Activated CD8-positive, alpha-beta memory T cell treated with anti-CD3 and anti-CD28 coated beads, Interleukin-2, amount 50 U/mL, for 1 hour (primary cell): ENCODE results near the gene DCAF5.

Experiments
- DNase-seq: peaks from one replicate; pipeline ENCODE4 v3.0.0-alpha.2; 2020; ENCODE audit errors: extremely low read depth

The DCAF5 gene

GRCh38 chr14:69149461-69150244, 3.3 kb downstream of the DCAF5 start:
- no peak for DNase-seq

DNA sequence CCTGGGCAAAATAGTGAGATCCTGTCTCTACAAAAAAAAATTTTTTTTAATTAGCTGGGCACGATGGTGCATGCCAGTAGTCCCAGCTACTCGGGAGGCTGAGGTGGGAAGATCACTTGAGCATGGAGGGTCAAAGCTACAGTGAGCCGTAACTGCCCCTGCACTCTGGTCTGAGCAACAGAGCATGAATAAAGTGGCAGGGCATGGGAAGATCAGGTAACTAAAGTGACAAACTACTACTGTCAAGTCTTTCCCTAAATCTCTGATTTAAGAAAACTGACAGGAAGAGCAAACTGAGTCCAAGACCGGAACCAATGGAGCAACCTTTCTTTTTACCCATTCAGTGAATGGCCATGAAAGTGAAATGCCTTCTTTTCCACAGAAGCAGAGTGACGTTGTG, 10.8 kb downstream of the DCAF5 start:
- DNase-seq: no peak

- DNase-seq: no peak
Measured at GRCh38 chr14:69141550-69141949, 11.4 kb downstream of the DCAF5 start.

DNA sequence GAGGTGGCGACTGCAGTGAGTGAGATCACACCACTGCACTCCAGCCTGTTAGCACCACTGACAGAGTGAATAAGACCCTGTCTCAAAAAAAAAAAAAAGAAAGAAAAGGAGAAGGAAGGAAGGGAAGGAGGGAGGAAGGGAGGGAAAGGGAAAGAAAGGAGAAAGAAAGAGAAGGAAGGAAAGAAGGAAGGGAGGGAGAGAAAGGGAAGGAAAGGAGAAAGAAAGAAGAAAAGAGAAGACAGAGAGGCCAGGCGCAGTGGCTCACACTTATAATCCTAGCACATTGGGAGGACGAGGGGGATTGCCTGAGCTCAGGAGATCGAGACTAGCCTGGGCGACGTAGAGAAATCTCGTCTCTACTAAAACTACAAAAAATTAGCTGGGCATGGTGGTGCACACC, 13.2 kb downstream of the DCAF5 start:
- DNase-seq: no peak

- DNase-seq: no peak
Measured at GRCh38 chr14:69137843-69138535, 14.9 kb downstream of the DCAF5 start.

DNA sequence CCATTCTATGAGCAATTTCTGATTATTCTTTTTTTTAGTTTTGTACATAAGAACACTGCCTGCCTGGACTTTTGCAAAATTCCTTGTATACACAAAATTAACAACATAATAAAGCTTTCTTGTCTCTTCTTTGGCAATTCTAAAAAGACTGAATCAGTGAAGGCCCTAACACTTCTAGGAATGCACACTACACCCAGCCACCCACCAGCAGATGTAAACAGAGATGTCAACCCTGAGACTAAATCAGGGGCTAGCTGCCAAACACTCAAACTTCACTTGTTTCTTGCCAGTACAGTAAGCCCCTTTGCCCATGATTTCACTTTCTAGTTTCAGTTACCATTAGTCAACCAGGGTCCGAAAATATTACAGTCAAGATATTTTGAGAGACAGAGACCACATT, 15.5 kb downstream of the DCAF5 start:
- DNase-seq: no peak

- no peak for DNase-seq
Measured at GRCh38 chr14:69135133-69135532, 17.8 kb downstream of the DCAF5 start.

DNA sequence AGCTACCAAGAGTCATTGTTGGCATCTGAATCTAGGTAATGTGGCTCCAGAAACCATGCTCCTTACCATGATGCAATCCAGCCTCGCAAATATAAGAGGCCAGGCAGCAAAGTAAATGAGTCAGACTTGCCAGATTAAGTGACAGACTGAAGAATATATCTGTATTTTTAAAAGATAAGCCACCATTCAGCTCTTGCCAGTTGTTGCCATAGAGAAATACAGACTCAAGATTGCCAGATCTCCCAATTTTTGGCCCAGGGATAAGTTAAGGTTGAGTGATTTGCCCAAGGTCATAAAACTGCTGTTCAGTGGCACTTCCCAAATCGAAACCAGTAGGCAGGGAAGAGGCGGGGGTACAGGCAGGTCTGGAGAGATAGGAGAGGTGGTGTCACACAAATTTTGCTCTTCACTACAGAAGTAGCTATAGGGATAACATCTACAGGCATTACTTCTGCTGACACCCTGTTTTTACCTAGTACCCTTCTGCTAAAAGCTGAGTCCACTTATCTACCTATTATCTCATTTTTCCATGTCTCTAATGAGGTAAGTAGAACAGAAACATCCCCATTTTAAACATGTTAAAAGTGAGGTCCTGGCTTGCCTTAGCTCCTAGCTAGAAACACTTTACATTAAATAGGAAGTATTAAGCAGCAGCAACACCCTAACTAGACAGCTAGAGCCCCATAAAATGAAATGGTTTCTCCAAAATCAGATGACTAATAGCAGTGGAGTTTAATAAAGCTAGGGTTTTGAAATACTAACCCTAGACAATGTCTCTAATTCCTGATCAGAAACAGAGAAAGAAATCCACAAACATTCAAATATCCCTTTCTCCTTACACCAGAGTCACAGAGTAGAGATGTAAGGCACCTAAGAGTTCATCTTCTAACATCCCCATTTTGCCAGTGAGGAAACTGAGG, 19.5 kb downstream of the DCAF5 start:
- no peak for DNase-seq

DNA sequence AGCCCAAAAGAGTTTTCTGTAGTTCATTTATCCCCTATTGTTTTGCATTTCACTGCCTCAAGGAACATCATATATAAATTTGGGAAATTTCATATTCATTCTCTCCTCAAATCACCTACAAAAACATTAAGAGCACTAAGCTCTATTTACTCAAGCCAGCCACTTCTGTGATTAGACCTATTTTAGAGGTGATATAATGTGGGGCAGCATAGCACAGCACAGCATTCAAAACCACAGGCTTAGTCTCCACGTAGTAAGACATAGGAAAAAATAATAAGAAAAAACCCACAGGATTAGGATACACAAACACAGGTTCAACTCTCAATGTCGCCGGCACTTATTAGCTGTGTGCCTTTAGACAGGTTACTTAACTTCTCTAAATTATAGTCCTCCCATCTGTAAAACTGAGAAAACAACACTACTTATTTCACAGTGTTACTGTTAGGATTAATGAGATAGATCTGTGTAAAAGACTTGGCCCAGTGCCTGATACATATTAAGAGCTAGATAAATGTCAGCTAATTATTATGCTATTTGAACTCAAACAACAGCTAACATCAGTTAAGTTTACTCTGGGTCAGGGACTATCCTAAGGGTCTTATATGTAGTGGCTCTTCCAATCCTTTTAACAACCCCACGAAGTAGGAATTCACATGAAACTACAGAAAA, 20.3 kb downstream of the DCAF5 start:
- DNase-seq: no peak

- DNase-seq: no peak
Measured at GRCh38 chr14:69131176-69131575, 21.7 kb downstream of the DCAF5 start.

GRCh38 chr14:69129264-69129880, 23.5 kb downstream of the DCAF5 start:
- peak; percentile 54 for DNase-seq

DNA sequence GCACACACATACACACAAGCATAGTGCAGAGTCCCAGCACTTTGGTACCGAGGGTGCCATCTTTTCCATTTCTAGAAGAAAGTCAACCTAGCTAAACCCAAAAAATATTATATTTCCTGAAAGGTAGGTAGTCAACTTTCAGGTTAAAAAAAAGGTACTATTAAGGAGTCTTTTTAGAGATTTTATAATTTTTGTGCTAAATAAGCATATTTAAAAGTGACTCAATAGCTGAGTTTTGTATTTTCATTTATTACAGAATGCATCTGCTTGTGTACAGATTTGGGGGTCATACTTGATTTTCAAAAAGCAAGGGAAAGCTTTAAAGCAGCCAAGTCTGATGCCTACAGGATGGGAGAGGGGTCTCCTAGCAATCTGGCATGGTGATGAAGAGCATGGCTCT, 34.6 kb downstream of the DCAF5 start:
- no peak for DNase-seq

- DNase-seq: no peak
Measured at GRCh38 chr14:69117020-69117767, 35.7 kb downstream of the DCAF5 start.

DNA sequence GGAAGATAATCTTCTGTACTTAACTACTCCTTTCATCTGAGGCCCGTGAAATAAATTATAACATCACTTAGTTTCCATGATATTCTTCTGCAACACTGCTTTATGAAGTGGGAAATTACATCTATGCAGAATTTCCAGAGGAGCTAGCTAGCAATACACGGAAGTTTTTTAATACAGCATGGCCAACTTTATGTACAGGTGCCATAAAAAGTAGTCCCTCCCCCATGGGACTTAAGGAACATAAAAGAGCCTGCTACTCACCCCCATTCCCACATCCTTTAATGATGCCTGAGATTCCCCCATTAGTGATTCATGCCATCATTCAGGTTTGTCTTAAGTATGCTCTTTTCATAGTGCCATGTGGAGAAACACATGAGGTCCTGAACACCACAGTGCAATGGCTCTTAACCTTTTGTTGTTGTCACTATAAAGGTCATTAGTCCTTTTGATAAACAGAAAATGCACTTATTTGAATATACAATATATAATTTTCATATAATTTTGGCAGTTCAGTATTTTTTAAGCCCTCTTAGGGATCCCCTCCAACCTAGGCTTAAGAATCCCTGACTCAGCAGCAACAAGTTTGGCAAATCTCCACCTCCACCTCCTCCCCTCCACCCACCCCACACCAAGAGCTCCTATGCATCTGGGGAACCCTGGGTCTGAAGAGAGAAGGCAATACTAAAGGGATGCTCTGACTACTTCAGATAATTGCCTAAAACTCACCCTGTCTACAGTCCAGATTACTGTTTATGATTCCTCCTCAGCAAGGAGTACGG, 37.3 kb downstream of the DCAF5 start:
- no peak for DNase-seq

- DNase-seq: no peak
Measured at GRCh38 chr14:69114763-69115162, 38.2 kb downstream of the DCAF5 start.

DNA sequence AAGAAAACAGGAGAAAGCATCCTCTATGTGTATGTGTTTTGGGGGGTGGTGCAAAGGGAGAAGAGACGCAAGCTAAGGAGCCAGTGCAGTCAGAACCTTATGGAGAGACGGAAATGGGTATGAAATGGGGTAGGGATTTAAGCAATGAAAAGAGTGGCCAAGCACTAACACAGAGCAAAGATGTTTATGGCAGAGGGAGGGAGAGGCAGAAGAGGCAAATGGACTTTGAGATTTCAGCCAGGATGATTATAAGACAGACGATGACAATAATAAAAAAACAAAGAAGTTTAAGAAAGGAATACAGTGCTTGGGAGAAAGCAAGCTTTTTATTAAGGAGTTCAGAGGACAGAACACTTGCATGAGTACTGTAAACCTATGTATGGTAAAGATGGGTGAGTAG, 44.6 kb downstream of the DCAF5 start:
- no peak for DNase-seq

GRCh38 chr14:69107407-69108003, 45.4 kb downstream of the DCAF5 start:
- peak; percentile 14 for DNase-seq

DNA sequence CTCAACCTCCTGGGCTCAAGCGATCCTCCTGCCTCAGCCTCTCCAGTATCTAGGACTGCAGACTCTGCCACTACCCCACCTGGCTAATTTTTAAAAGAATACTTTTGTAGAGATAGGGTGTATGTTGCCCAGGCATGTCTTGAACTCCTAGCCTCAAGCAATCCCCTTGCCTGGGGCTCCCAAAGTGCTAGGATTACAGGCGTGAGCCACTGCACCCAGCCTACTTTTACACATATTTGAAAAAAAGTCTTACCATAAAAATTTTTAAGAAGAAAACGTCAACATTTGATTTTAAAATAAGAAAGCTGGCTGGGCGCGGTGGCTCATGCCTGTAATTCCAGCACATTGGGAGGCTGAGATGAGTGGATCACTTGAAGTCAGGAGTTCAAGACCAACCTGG, 46.5 kb downstream of the DCAF5 start:
- no peak for DNase-seq

- no peak for DNase-seq
Measured at GRCh38 chr14:69105326-69105725, 47.6 kb downstream of the DCAF5 start.
